IMR-90 (cell line): ENCODE results near the gene BTBD2. TPM values are rescaled to one million over a fixed set of nuclear protein-coding genes. Genes with fewer than 3 reads are reported as not detected.

Source experiments
- ATAC-seq: fragments of 200-7000 bp; cut with Tn5 transposase; 2 replicates; pipeline ENCODE4 v1.9.1; 2020; ENCODE audit warnings: low read depth, mild to moderate bottlenecking, moderate library complexity
- BruUV-seq: library from RNA; stranded (reverse); fragments of 400-500 nt; replicated peaks from 2 replicates; lab custom pipeline; 2021; lab: Mats Ljungman, UMichigan
- CTCF ChIA-PET: fragments of 300-600 bp; formaldehyde crosslinking; extraction: SDS; loops from one replicate; lab custom pipeline; 2021; ENCODE audit warnings: antibody characterized with exemption; lab: Yijun Ruan, JAX
- POLR2A ChIA-PET: fragments of 300-600 bp; sonication (Branson Sonifier 250); formaldehyde crosslinking; loops from one replicate; lab custom pipeline; 2022; ENCODE audit warnings: antibody characterized with exemption; ENCODE audit not compliant: unreplicated experiment; lab: Charles Lee
- DNase-seq: peaks from one replicate; pipeline ENCODE4 v3.0.0; 2013
- H2AFZ ChIP-seq: replicated peaks from 2 replicates; pipeline ENCODE3; 2013; ENCODE audit warnings: low read length, mild to moderate bottlenecking; ENCODE audit not compliant: poor library complexity
- H2AK5ac ChIP-seq: 2 replicates; pipeline ENCODE4 v1.6.1; 2013; ENCODE audit warnings: low read depth, low read length, inconsistent platforms
- H2AK9ac ChIP-seq: replicated peaks from 2 replicates; pipeline ENCODE3; 2013; ENCODE audit warnings: mild to moderate bottlenecking, low read depth, low read length, moderate library complexity; ENCODE audit not compliant: poor library complexity
- H2BK120ac ChIP-seq: 2 replicates; pipeline ENCODE4 v1.6.1; 2013; ENCODE audit warnings: low read depth, low read length, inconsistent platforms
- H2BK15ac ChIP-seq: 3 replicates; pipeline ENCODE4 v1.6.1; 2013; ENCODE audit warnings: low read depth, low read length, inconsistent platforms
- H2BK20ac ChIP-seq: 2 replicates; pipeline ENCODE4 v1.6.1; 2013; ENCODE audit warnings: low read depth, mild to moderate bottlenecking, inconsistent platforms, low read length, moderate library complexity
- H2BK5ac ChIP-seq: 2 replicates; pipeline ENCODE4 v1.6.1; 2013; ENCODE audit warnings: mild to moderate bottlenecking, low read depth, low read length, inconsistent platforms; ENCODE audit not compliant: poor library complexity, severe bottlenecking
- H3K14ac ChIP-seq: replicated peaks from 2 replicates; pipeline ENCODE4 v1.6.1; 2013; ENCODE audit warnings: low read depth, low read length, inconsistent platforms
- H3K18ac ChIP-seq: 2 replicates; pipeline ENCODE4 v1.6.1; 2013; ENCODE audit warnings: low read depth, low read length, control low read depth
- H3K23ac ChIP-seq: 2 replicates; pipeline ENCODE4 v1.6.1; 2013; ENCODE audit warnings: low read depth, low read length, inconsistent platforms
- H3K27ac ChIP-seq: 2 replicates; pipeline ENCODE4 v1.5.1; 2013; ENCODE audit warnings: mild to moderate bottlenecking, control low read depth, low read length; ENCODE audit not compliant: insufficient read depth
- H3K27me3 ChIP-seq: 2 replicates; pipeline ENCODE4 v1.6.1; 2013; ENCODE audit warnings: low read length; ENCODE audit not compliant: control insufficient read depth, insufficient read depth
- H3K36me3 ChIP-seq: 2 replicates; pipeline ENCODE4 v1.6.1; 2013; ENCODE audit warnings: low read length, mixed read lengths; ENCODE audit not compliant: control insufficient read depth, insufficient read depth
- H3K4ac ChIP-seq: 2 replicates; pipeline ENCODE4 v1.6.1; 2013; ENCODE audit warnings: low read depth, low read length, inconsistent platforms
- H3K4me1 ChIP-seq: 2 replicates; pipeline ENCODE4 v1.6.1; 2013; ENCODE audit warnings: low read length, mixed read lengths; ENCODE audit not compliant: control insufficient read depth, insufficient read depth
- H3K4me2 ChIP-seq: 2 replicates; pipeline ENCODE4 v1.6.1; 2013; ENCODE audit warnings: low read depth, mild to moderate bottlenecking, control low read depth, low read length, moderate library complexity
- H3K4me3 ChIP-seq: 2 replicates; pipeline ENCODE4 v1.5.1; 2013; ENCODE audit warnings: low read depth, mild to moderate bottlenecking, control low read depth, low read length, moderate library complexity; ENCODE audit not compliant: insufficient read depth
- H3K56ac ChIP-seq: 2 replicates; pipeline ENCODE4 v1.6.1; 2013; ENCODE audit warnings: low read length, inconsistent platforms; ENCODE audit not compliant: insufficient read depth; ENCODE audit errors: extremely low read depth
- H3K79me1 ChIP-seq, 2 experiments: 2 replicates each; pipeline ENCODE4 v1.6.1; 2013; ENCODE audit warnings: low read length in 2 of 2, inconsistent platforms in 1 of 2, low read depth in 1 of 2
- H3K9ac ChIP-seq: 2 replicates; pipeline ENCODE4 v1.6.1; 2013; ENCODE audit warnings: low read depth, low read length, control low read depth
- H3K9me1 ChIP-seq: 2 replicates; pipeline ENCODE4 v1.6.1; 2013; ENCODE audit warnings: low read length, inconsistent platforms; ENCODE audit not compliant: insufficient read depth
- H3K9me3 ChIP-seq: 2 replicates; pipeline ENCODE4 v1.6.1; 2013; ENCODE audit warnings: low read length; ENCODE audit not compliant: control insufficient read depth, insufficient read depth
- H4K20me1 ChIP-seq: 2 replicates; pipeline ENCODE4 v1.6.1; 2013; ENCODE audit warnings: low read length, inconsistent platforms; ENCODE audit not compliant: insufficient read depth
- H4K5ac ChIP-seq: 2 replicates; pipeline ENCODE4 v1.6.1; 2013; ENCODE audit warnings: mild to moderate bottlenecking, low read depth, low read length, control low read depth
- H4K8ac ChIP-seq, 2 experiments: 2 replicates each; pipeline ENCODE4 v1.6.1; 2013; ENCODE audit warnings: low read depth in 2 of 2, low read length in 2 of 2, control low read depth in 1 of 2, inconsistent platforms in 1 of 2
- H4K91ac ChIP-seq: 2 replicates; pipeline ENCODE4 v1.6.1; 2013; ENCODE audit warnings: low read depth, low read length, inconsistent platforms; ENCODE audit not compliant: insufficient read depth
- BHLHE40 ChIP-seq: fragments of 150-350 bp; IDR thresholded peaks from 2 replicates; pipeline ENCODE4 v1.6.1; 2016; ENCODE audit warnings: mild to moderate bottlenecking, low read depth, low read length
- ELK1 ChIP-seq: fragments of 150-350 bp; IDR thresholded peaks from 2 replicates; pipeline ENCODE4 v1.6.1; 2016; ENCODE audit warnings: low read depth, mild to moderate bottlenecking, low read length, moderate library complexity, borderline replicate concordance
- NFE2L2 ChIP-seq: fragments of 150-350 bp; IDR thresholded peaks from 2 replicates; pipeline ENCODE4 v1.6.1; 2016; ENCODE audit warnings: low read depth, mild to moderate bottlenecking, low read length
- RCOR1 ChIP-seq: IDR thresholded peaks from 2 replicates; pipeline ENCODE4 v1.6.1; 2012; ENCODE audit warnings: mild to moderate bottlenecking, low read length, improper control_type of control experiment; ENCODE audit not compliant: insufficient replicate concordance
- USF2 ChIP-seq: fragments of 150-350 bp; IDR thresholded peaks from 2 replicates; pipeline ENCODE4 v1.6.1; 2017; ENCODE audit warnings: mild to moderate bottlenecking, antibody characterized with exemption, low read length, low read depth
- WGBS, 2 experiments: methylation state at CpG; one replicate each; pipeline versions ENCODE4 v1.1.5 to v1.1.7; 2013; ENCODE audit warnings: missing lambda C conversion rate in 2 of 2; ENCODE audit not compliant: insufficient read length in 1 of 2; ENCODE audit errors: extremely low coverage in 2 of 2; 5-methylcytosine and 5-hydroxymethylcytosine counted together
- dilution Hi-C: fragments of 300-500 bp; cut with HindIII; formaldehyde crosslinking; loops from one replicate; pipeline ENCODE4 v1.14.3; 2018; ENCODE audit warnings: low sequenced_read_pairs; ENCODE audit not compliant: unreplicated experiment
- in situ Hi-C: fragments of 300-500 bp; cut with MboI; formaldehyde crosslinking; loops from 3 replicates; pipeline ENCODE4 v1.14.3; 2019; ENCODE audit warnings: low sequenced_read_pairs, inconsistent platforms, mixed read lengths
- intact Hi-C: fragments of 100-400 bp; cut with micrococcal nuclease; formaldehyde crosslinking; loops from 2 replicates; pipeline ENCODE4 v1.10.0; 2022
- polyA plus RNA-seq, 3 experiments: library from polyadenylated mRNA; depleted of rRNA; stranded (reverse); fragments of >200 nt; gene quantifications; 2 replicates each; pipeline ENCODE4 v1.2.3, GENCODE V29; 2012; ENCODE audit warnings: low replicate concordance in 1 of 3
- total RNA-seq: library from RNA; depleted of rRNA; stranded (reverse); fragments of >200 nt; gene quantifications from 2 replicates; pipeline ENCODE4 v1.2.3, GENCODE V29; 2012

The BTBD2 gene
- total and polyA plus RNA-seq, 2 of the 4 experiments (the other 2 are of a cell fraction), result 24.4 to 65.7 TPM

GRCh38 chr19:1957562-1958248 lies 57.8 kb downstream of the BTBD2 start:
- Histone ChIP-seq H3K79me1 (peaks cover 8 to 71% of the 10 kb centered on the region in 2 experiments; a peak in 3 of 4 replicates), H2BK20ac (no peak overlapping the region), H4K8ac (no peak overlapping the region), H2AK9ac (no peak overlapping the region), H3K4me2 (no peak overlapping the region), H2BK5ac (no peak overlapping the region), H4K5ac (no peak overlapping the region), H3K9me1 (peaks cover 3% of the 10 kb centered on the region; the same call in 1 of the 2 replicates), H2AK5ac (no peak overlapping the region), H3K36me3 (peaks cover 8% of the 10 kb centered on the region), H3K4me3 (no peak overlapping the region), H3K27ac (no peak overlapping the region), H3K18ac (no peak overlapping the region), H3K4me1 (no peaks in the 10 kb centered on the region), H3K27me3 (no peaks in the 10 kb centered on the region), H3K56ac (no peak overlapping the region), H2BK15ac (no peak overlapping the region), H2BK120ac (no peak overlapping the region), H3K4ac (no peak overlapping the region), H3K14ac (no peak overlapping the region), H3K9me3 (no peaks in the 10 kb centered on the region), H3K23ac (no peak overlapping the region), H3K9ac (no peak overlapping the region), H4K20me1 (peaks cover 88% of the 10 kb centered on the region), H4K91ac (no peak overlapping the region), H2AFZ (no peak overlapping the region)
- TF ChIP-seq NFE2L2 (no peak), BHLHE40 (no peak), ELK1 (no peak), RCOR1 (no peak), USF2 (no peak)
- 98% methylated on average over 10 of the region's 40 CpGs; no CpG with 5 or more reads in 1 of the 2 experiments for WGBS, 2 experiments
- ChIA-PET POLR2A (no interaction called here), CTCF (no interaction called here)
- no peak for ATAC-seq
- no peak for DNase-seq
- dilution Hi-C loops (no loop called here), intact Hi-C loops (no loop called here), in situ Hi-C loops (no loop called here)
- no TSS peak for BruUV-seq
